Astrocyte (in vitro differentiated cells and primary cell): ENCODE measurements around the gene SPRED2. TPM values are rescaled to one million over a fixed set of nuclear protein-coding genes. Genes with fewer than 3 reads are reported as not detected.

Source experiments
- DNase-seq: peaks from one replicate; pipeline ENCODE4 v3.0.0-alpha.2; 2010; ENCODE audit warnings: low read depth
- FAIRE-seq: peaks from 2 replicates; lab custom pipeline; 2011; peaks lifted over from hg19 to GRCh38; lab: Jason Lieb, UNC
- H2AFZ ChIP-seq: 2 replicates; pipeline ENCODE4 v1.6.0; 2012; ENCODE audit warnings: low read depth, low read length, inconsistent platforms
- H3K27ac ChIP-seq: 2 replicates; pipeline ENCODE4 v1.5.1; 2011; ENCODE audit warnings: low read depth, low read length, inconsistent platforms
- H3K27me3 ChIP-seq: 2 replicates; pipeline ENCODE4 v1.6.0; 2011; ENCODE audit warnings: low read length, inconsistent platforms; ENCODE audit not compliant: insufficient read depth
- H3K36me3 ChIP-seq: 2 replicates; pipeline ENCODE4 v1.5.1; 2011; ENCODE audit warnings: low read length, inconsistent platforms; ENCODE audit not compliant: insufficient read depth
- H3K4me1 ChIP-seq: 2 replicates; pipeline ENCODE4 v1.5.1; 2011; ENCODE audit warnings: low read length, inconsistent platforms; ENCODE audit not compliant: insufficient read depth
- H3K4me2 ChIP-seq: 2 replicates; pipeline ENCODE4 v1.6.0; 2012; ENCODE audit warnings: low read length, inconsistent platforms
- H3K4me3 ChIP-seq: 2 replicates; pipeline ENCODE4 v1.5.1; 2011; ENCODE audit warnings: low read depth, mild to moderate bottlenecking, low read length, inconsistent platforms; ENCODE audit not compliant: insufficient read depth
- H3K79me2 ChIP-seq: 2 replicates; pipeline ENCODE4 v1.6.0; 2012; ENCODE audit warnings: mild to moderate bottlenecking, low read length, inconsistent platforms; ENCODE audit not compliant: insufficient read depth
- H3K9ac ChIP-seq: 2 replicates; pipeline ENCODE4 v1.6.0; 2012; ENCODE audit warnings: mild to moderate bottlenecking, low read length, inconsistent platforms
- H3K9me3 ChIP-seq: 2 replicates; pipeline ENCODE4 v1.5.1; 2012; ENCODE audit warnings: low read depth, mild to moderate bottlenecking, low read length, inconsistent platforms; ENCODE audit not compliant: insufficient read depth
- H4K20me1 ChIP-seq: 2 replicates; pipeline ENCODE4 v1.6.0; 2012; ENCODE audit warnings: low read length, inconsistent platforms; ENCODE audit not compliant: insufficient read depth
- H3K27ac Mint-ChIP-seq: one replicate; pipeline ENCODE4 v1.8.0; 2021; ENCODE audit warnings: mild to moderate bottlenecking, mixed read lengths; ENCODE audit not compliant: unreplicated experiment
- H3K27me3 Mint-ChIP-seq: one replicate; pipeline ENCODE4 v1.8.0; 2021; ENCODE audit warnings: low read depth, mixed read lengths; ENCODE audit not compliant: unreplicated experiment
- H3K36me3 Mint-ChIP-seq: one replicate; pipeline ENCODE4 v1.8.0; 2021; ENCODE audit warnings: low read depth, mixed read lengths; ENCODE audit not compliant: unreplicated experiment
- H3K4me1 Mint-ChIP-seq: one replicate; pipeline ENCODE4 v1.8.0; 2021; ENCODE audit warnings: low read depth, mixed read lengths; ENCODE audit not compliant: unreplicated experiment
- H3K4me3 Mint-ChIP-seq: one replicate; pipeline ENCODE4 v1.8.0; 2021; ENCODE audit warnings: mild to moderate bottlenecking, moderate library complexity, mixed read lengths; ENCODE audit not compliant: unreplicated experiment
- H3K9me3 Mint-ChIP-seq: one replicate; pipeline ENCODE4 v1.8.0; 2021; ENCODE audit warnings: mild to moderate bottlenecking, mixed read lengths; ENCODE audit not compliant: unreplicated experiment
- CTCF ChIP-seq: IDR thresholded peaks from 2 replicates; pipeline ENCODE4 v1.5.1; 2011; ENCODE audit warnings: low read depth, mild to moderate bottlenecking, inconsistent platforms, low read length, moderate library complexity; ENCODE audit not compliant: insufficient read depth
- EZH2 ChIP-seq: IDR thresholded peaks from 2 replicates; pipeline ENCODE4 v1.6.1; 2012; ENCODE audit warnings: mild to moderate bottlenecking, low read length, inconsistent platforms; ENCODE audit not compliant: insufficient read depth
- total RNA-seq: library from RNA; stranded (reverse); gene quantifications from 2 replicates; pipeline ENCODE4 v1.2.1, GENCODE V29; 2021

Gene SPRED2
- total RNA-seq, 1 donor from 2014 or later: 47.3 TPM

- Histone ChIP-seq H3K4me1 (no peaks in the 10 kb centered on the region), H3K9ac (no peak overlapping the region), H2AFZ (no peak overlapping the region), H3K27ac (no peak overlapping the region), H3K4me3 (no peak overlapping the region), H3K79me2 (no peaks in the 10 kb centered on the region), H3K27me3 (peaks cover 2% of the 10 kb centered on the region), H3K9me3 (no peaks in the 10 kb centered on the region), H4K20me1 (no peaks in the 10 kb centered on the region), H3K4me2 (no peak overlapping the region), H3K36me3 (no peaks in the 10 kb centered on the region)
- Mint-ChIP-seq H3K27ac (no peak overlapping the region), H3K27me3 (no peaks in the 10 kb centered on the region), H3K4me1 (peaks cover 14% of the 10 kb centered on the region), H3K4me3 (no peak overlapping the region), H3K36me3 (no peaks in the 10 kb centered on the region), H3K9me3 (no peaks in the 10 kb centered on the region)
- TF ChIP-seq CTCF (no peak), EZH2 (no peak)
- DNase-seq (no peak), FAIRE-seq (no peak)
These were observed 139.0 kb downstream of the SPRED2 start for GRCh38 chr2:65293376-65293775.

GRCh38 chr2:65292461-65293011 is 139.9 kb downstream of the SPRED2 start:
- H3K27ac ChIP-seq: no peak overlapping the region

More at GRCh38 chr2:65292461-65293011, 139.9 kb downstream of the SPRED2 start:
- Histone ChIP-seq H3K79me2 (no peaks in the 10 kb centered on the region), H3K9me3 (no peaks in the 10 kb centered on the region), H3K4me3 (no peak overlapping the region), H3K36me3 (no peaks in the 10 kb centered on the region), H3K4me2 (no peak overlapping the region), H3K27me3 (peaks cover 2% of the 10 kb centered on the region), H3K9ac (no peak overlapping the region), H4K20me1 (no peaks in the 10 kb centered on the region), H3K4me1 (no peaks in the 10 kb centered on the region), H2AFZ (no peak overlapping the region)
- H3K4me1 Mint-ChIP-seq: peaks cover 10% of the 10 kb centered on the region
- no peak overlapping the region for H3K4me3 Mint-ChIP-seq
- no peaks in the 10 kb centered on the region for H3K9me3 Mint-ChIP-seq
- FAIRE-seq (no peak), DNase-seq (no peak)
- TF ChIP-seq EZH2 (no peak), CTCF (no peak)
- no peaks in the 10 kb centered on the region for H3K36me3 Mint-ChIP-seq
- H3K27me3 Mint-ChIP-seq: no peaks in the 10 kb centered on the region
- no peak overlapping the region for H3K27ac Mint-ChIP-seq
